Central memory CD8-positive, alpha-beta T cell (primary cell): Measurements from ENCODE around the gene SPINK5.
"Not testable (repeated sequence)": the region's sequence is repeated elsewhere in the genome, so short reads cannot be mapped to it uniquely, and the experiment has no call there.

Experiments used
- ATAC-seq: fragments of 150-1000 bp; cut with Tn5 transposase; replicated peaks from 2 replicates; pipeline ENCODE4 v1.10.0; 2022; ENCODE audit warnings: mild to moderate bottlenecking, moderate FRiP score, moderate number of reproducible peaks; ENCODE audit not compliant: poor library complexity, severe bottlenecking; ENCODE audit errors: extremely low read depth
- DNase-seq, 2 donors: peaks; one replicate each; pipeline ENCODE4 v3.0.0; 2021; ENCODE audit warnings: low spot score in 2 of 2
- H3K27ac Mint-ChIP-seq: one replicate; pipeline ENCODE4 v1.8.0; 2022; ENCODE audit warnings: low read depth, mild to moderate bottlenecking, moderate library complexity, mixed read lengths
- H3K27me3 Mint-ChIP-seq: one replicate; pipeline ENCODE4 v1.8.0; 2022; ENCODE audit warnings: mixed read lengths
- H3K36me3 Mint-ChIP-seq: one replicate; pipeline ENCODE4 v1.8.0; 2022; ENCODE audit warnings: mild to moderate bottlenecking, moderate library complexity, mixed read lengths; ENCODE audit not compliant: insufficient read depth
- H3K4me1 Mint-ChIP-seq: one replicate; pipeline ENCODE4 v1.8.0; 2022; ENCODE audit warnings: mixed read lengths
- H3K4me3 Mint-ChIP-seq: one replicate; pipeline ENCODE4 v1.8.0; 2022; ENCODE audit warnings: mild to moderate bottlenecking, moderate library complexity, mixed read lengths
- H3K9me3 Mint-ChIP-seq: one replicate; pipeline ENCODE4 v1.8.0; 2022; ENCODE audit warnings: mixed read lengths

SPINK5 gene, protein sequence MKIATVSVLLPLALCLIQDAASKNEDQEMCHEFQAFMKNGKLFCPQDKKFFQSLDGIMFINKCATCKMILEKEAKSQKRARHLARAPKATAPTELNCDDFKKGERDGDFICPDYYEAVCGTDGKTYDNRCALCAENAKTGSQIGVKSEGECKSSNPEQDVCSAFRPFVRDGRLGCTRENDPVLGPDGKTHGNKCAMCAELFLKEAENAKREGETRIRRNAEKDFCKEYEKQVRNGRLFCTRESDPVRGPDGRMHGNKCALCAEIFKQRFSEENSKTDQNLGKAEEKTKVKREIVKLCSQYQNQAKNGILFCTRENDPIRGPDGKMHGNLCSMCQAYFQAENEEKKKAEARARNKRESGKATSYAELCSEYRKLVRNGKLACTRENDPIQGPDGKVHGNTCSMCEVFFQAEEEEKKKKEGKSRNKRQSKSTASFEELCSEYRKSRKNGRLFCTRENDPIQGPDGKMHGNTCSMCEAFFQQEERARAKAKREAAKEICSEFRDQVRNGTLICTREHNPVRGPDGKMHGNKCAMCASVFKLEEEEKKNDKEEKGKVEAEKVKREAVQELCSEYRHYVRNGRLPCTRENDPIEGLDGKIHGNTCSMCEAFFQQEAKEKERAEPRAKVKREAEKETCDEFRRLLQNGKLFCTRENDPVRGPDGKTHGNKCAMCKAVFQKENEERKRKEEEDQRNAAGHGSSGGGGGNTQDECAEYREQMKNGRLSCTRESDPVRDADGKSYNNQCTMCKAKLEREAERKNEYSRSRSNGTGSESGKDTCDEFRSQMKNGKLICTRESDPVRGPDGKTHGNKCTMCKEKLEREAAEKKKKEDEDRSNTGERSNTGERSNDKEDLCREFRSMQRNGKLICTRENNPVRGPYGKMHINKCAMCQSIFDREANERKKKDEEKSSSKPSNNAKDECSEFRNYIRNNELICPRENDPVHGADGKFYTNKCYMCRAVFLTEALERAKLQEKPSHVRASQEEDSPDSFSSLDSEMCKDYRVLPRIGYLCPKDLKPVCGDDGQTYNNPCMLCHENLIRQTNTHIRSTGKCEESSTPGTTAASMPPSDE

DNA sequence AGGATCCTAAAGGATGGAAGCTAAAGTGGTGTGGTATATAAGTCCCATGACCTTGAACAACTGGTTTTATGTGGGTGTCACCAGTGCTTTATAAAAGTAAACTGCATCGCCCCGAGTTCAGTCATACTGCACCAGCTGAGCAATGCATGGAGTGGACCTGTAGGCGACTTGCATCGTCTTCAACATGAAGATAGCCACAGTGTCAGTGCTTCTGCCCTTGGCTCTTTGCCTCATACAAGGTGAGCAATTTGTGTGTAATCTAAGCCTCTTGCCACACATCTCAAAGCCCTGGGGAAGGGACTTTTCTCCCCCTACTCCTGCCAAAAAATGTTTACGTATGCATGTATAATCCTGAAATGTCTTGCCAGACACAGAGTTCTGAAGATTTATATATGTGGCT lies at the start of gene SPINK5:
Gene SPINK5, plus strand, starts transcription at position 120 of the 400 bp plus-strand sequence. Its CDS starts 65 bp downstream, at position 185.
- Mint-ChIP-seq H3K27ac (no peak within 1 kb of the TSS), H3K36me3 (peaks cover 3% of the 10 kb centered on the region), H3K27me3 (no peaks in the 10 kb centered on the region), H3K9me3 (no peaks in the 10 kb centered on the region), H3K4me1 (no peaks in the 10 kb centered on the region), H3K4me3 (no peak within 1 kb of the TSS)
- ATAC-seq (no peak), DNase-seq (no peak)

DNA sequence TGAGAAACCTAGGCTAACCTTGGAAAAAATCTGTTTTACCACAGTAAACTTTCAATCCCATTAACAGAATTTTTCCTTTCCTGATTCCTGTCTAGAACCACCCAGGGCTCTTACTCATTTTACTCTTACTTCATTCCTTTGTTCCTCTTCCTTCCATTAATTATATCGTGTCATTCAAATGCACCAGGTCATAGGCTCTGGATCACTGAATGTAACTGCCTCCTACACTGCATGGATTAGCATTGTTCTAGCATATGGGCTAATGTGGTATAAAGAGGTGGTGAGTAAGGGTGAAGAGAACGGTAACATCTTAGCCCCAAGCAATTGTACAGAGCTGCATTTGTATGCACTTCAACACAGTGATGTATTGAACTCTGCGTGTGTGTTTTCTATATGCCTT lies 49.5 kb upstream of the SPINK5 start:
- Mint-ChIP-seq H3K36me3 (no peaks in the 10 kb centered on the region), H3K27ac (no peak overlapping the region), H3K9me3 (no peaks in the 10 kb centered on the region), H3K4me3 (no peak overlapping the region), H3K27me3 (no peaks in the 10 kb centered on the region), H3K4me1 (no peaks in the 10 kb centered on the region)
- no peak for DNase-seq
- ATAC-seq = no peak

DNA sequence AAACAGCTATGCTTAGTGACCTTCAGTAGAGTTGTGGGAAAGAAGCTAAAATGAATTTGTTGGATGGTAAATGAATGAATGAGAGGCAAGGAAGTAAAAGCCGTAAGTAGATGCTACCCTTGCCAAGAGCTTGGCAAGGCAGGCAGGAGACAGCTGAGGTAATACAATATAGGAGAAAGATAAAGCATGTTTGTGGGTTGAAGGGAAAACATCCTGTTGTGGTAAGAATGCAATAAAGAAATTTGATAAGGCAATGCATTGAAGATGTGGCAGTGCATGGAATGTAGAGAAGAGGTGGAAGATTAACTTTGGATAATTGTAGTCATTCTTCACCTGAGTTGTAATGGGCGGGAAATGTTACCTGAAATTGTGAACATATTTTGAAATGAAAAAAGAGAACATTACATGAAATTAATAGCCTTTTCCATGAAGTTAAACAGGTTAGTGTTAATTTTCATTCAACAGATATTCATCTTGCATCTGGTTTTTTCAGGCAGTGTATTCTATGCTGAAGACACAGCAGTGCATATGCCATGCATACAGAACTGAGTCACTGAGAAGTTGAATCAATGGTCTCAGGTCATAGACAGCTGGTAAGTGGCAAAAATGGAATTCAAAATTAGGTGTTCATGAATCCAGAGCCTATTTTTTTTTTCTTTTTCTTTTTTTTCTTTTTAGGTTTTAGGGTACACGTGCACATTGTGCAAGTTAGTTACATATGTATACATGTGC lies 43.4 kb upstream of the SPINK5 start:
- no peak overlapping the region for H3K4me3 Mint-ChIP-seq
- no peaks in the 10 kb centered on the region for H3K27me3 Mint-ChIP-seq
- DNase-seq = no peak
- H3K27ac Mint-ChIP-seq = no peak overlapping the region
- H3K4me1 Mint-ChIP-seq = no peaks in the 10 kb centered on the region
- no peaks in the 10 kb centered on the region for H3K36me3 Mint-ChIP-seq
- no peak for ATAC-seq
- peaks cover 10% of the 10 kb centered on the region for H3K9me3 Mint-ChIP-seq

DNA sequence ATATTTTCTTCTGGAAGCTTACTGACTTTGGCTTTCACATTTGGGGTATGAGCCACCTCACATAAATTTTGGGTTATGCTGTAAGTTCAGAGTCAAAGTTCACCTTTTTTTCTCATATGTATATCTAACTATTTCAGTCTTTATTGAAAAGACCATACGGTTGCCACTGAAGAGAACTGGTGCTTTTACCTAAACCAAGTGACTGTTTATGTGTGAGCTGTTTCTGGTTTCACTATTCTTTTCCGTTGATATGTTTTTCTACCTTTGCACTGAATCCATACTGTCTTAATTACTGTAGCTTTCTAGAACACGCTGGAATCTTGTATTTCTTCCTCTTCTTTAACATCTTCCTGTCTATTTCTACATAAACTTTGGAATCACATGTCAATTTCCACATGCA lies 36.3 kb upstream of the SPINK5 start:
- no peak for DNase-seq

DNA sequence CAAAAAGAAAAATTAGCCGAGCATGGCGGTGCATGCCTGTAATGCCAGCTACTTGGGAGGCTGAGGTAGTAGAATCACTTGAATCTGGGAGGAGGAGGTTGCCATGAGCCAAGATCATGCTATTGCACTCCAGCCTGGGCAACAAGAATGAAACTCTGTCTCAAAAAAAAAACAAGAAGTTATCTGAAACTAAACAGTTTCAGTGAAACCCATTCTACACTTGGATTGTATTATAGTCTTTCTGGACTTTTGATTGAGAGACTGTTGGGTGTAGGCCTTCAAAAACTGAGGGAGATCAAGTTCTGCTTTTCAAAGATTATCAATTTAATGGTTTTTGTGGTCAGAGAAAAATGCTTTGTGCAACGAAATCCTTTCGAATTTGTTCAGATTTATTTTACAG lies 34.6 kb upstream of the SPINK5 start:
- Mint-ChIP-seq H3K4me3 (no peak overlapping the region), H3K27ac (no peak overlapping the region), H3K9me3 (no peaks in the 10 kb centered on the region), H3K36me3 (no peaks in the 10 kb centered on the region), H3K4me1 (no peaks in the 10 kb centered on the region), H3K27me3 (no peaks in the 10 kb centered on the region)
- no peak for ATAC-seq
- DNase-seq = no peak

More for the DNA sequence above, 36.3 kb upstream of the SPINK5 start:
- Mint-ChIP-seq H3K9me3 (no peaks in the 10 kb centered on the region), H3K4me1 (no peaks in the 10 kb centered on the region), H3K4me3 (no peak overlapping the region), H3K27ac (no peak overlapping the region), H3K36me3 (no peaks in the 10 kb centered on the region), H3K27me3 (no peaks in the 10 kb centered on the region)
- ATAC-seq = no peak

DNA sequence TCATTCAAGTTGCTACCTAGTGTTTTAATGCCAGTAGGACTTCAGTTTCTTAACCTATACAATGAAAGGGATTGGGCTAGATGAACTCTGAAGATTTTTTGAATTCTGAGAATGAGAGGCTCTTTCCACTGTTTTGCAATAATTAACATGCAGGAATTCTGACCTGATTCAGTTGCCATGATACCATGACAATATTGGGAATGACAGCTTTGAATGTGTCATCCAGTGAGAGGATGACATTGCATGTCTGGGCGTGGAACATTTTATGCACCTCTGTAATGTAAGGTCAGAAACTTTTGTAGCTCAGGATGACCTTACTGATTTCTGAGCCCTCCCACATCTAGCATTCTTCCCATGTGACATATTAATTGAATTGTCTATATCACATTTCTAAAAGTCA lies 30.6 kb upstream of the SPINK5 start:
- no peaks in the 10 kb centered on the region for H3K27me3 Mint-ChIP-seq
- no peak for ATAC-seq
- no peak overlapping the region for H3K4me3 Mint-ChIP-seq
- no peaks in the 10 kb centered on the region for H3K9me3 Mint-ChIP-seq
- H3K36me3 Mint-ChIP-seq = no peaks in the 10 kb centered on the region
- no peak overlapping the region for H3K27ac Mint-ChIP-seq
- no peak for DNase-seq
- no peaks in the 10 kb centered on the region for H3K4me1 Mint-ChIP-seq

DNA sequence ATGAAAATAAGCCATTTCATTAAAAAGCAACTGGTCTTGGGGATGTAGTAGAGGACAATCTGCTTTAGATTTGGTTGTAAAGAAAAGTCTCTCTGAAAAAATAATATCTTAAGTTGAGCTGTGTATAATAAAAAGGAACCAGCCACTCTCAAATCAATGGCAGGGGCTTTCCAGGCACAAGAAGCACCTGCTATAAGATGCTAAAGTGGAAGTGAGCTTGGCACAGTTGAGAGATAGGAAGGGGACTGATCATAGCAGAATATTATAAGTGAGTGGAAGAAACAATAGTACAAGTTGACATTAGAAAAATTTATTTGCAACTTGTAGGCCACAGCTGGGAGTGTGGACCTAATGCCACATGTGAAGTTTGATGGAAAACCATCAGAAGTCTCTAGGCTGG lies 28.1 kb upstream of the SPINK5 start:
- H3K27me3 Mint-ChIP-seq = no peaks in the 10 kb centered on the region
- H3K4me3 Mint-ChIP-seq = no peak overlapping the region
- H3K27ac Mint-ChIP-seq = no peak overlapping the region
- no peaks in the 10 kb centered on the region for H3K9me3 Mint-ChIP-seq
- no peaks in the 10 kb centered on the region for H3K4me1 Mint-ChIP-seq
- no peaks in the 10 kb centered on the region for H3K36me3 Mint-ChIP-seq
- DNase-seq = no peak
- no peak for ATAC-seq

DNA sequence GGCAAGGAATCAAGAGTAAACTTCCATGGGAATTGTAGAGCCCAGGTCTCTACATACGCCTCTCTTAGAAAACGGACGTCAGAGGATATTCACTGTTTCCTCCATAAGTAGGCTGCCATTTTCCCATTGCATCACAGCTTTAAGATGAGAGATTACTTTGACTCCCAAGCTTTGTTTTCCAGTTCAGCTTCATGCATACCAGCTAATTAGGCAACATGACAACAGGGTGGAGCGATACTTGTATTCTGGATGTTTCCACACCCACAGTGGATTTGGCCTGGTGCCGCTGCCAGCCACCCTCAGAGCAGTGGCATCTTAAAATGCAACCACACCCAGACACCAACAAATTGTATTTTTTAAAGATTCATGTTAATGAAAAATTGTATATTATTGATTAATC lies 20.9 kb upstream of the SPINK5 start:
- Mint-ChIP-seq H3K9me3 (peaks cover 6% of the 10 kb centered on the region), H3K4me3 (no peak overlapping the region), H3K27ac (no peak overlapping the region), H3K4me1 (no peaks in the 10 kb centered on the region), H3K27me3 (no peaks in the 10 kb centered on the region), H3K36me3 (no peaks in the 10 kb centered on the region)
- ATAC-seq (no peak), DNase-seq (no peak)

DNA sequence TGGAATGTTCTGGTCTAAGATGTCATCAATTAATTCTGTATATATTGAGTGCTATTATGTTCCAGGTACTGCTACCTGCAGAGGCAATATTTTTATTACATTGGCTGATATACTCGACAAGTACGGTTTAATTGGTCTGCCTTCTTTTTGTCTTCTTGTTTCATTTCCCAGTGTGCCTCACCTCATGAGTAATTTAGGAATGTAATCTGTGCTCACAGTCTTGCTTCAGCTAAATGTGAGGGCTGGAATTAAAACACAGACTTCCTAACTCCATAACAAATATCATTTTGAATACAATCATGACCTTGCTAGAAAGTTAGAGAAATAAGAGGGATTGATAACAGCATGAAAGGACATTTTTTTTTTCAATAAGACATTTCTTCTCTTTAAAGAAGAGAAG lies 20.1 kb upstream of the SPINK5 start:
- no peak overlapping the region for H3K27ac Mint-ChIP-seq
- ATAC-seq (no peak), DNase-seq (no peak)
- no peaks in the 10 kb centered on the region for H3K27me3 Mint-ChIP-seq
- H3K4me1 Mint-ChIP-seq = no peaks in the 10 kb centered on the region
- H3K36me3 Mint-ChIP-seq = no peaks in the 10 kb centered on the region
- H3K4me3 Mint-ChIP-seq = no peak overlapping the region
- H3K9me3 Mint-ChIP-seq = peaks cover 6% of the 10 kb centered on the region

DNA sequence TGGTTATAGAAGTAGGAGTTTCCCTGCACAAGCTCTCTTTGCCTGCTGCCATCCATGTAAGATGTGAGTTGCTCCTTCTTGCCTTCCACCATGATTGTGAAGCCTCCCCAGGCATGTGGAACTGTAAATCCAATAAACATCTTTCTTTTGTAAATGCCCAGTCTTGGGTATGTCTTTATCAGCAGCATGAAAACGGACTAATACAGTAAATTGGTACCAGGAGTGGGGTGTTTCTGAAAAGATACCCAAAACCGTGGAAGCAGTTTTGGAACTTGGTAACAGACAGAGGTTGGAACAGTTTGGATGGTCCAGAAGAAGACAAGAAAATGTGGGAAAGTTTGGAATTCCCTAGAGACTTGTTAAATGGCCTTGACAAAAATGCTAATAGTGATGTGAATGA lies 8.6 kb upstream of the SPINK5 start:
- not testable (repeated sequence) for H3K36me3 Mint-ChIP-seq, H3K4me1 Mint-ChIP-seq, DNase-seq, H3K27me3 Mint-ChIP-seq, ATAC-seq, H3K9me3 Mint-ChIP-seq, H3K27ac Mint-ChIP-seq, H3K4me3 Mint-ChIP-seq

DNA sequence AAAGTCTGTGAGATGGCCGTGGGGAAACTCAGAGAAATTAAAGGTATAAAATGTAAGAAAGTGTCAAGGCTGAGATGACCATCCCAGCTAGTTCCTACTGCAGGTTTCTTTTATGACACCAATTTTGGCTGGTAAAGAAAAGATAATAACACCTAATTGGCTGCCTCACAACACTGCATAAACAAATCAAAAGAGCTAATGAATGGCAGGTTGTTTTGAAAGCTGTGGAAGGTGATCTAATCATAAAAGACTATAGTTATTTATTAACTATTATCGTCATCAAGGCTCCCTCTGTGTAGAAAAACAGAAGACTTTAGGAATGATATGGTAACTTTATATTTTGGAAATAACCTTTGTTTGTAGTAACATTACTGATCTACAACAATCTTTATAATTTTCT lies 3.5 kb upstream of the SPINK5 start:
- Mint-ChIP-seq H3K27ac (no peak overlapping the region), H3K36me3 (no peaks in the 10 kb centered on the region), H3K4me1 (no peaks in the 10 kb centered on the region), H3K4me3 (no peak overlapping the region), H3K9me3 (no peaks in the 10 kb centered on the region), H3K27me3 (no peaks in the 10 kb centered on the region)
- no peak for ATAC-seq
- no peak for DNase-seq

DNA sequence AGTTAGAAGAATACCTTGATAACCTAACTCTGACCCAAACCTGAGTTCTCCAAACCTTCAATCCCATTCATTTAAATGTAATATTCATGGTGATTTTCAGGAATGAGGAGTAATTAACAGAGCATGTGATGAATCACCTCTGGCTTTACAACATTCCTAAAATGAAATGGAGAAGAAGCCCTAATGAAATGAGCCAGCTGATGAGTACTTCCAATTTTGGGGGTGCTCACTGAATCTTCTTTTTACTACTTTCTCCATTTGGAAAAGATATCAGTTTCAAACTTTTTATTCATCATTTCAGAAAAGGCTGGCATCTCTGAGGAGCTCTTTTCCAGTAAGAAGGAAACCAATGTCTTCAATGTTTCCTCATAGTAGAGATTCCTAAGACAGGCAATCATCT lies 2.9 kb upstream of the SPINK5 start:
- H3K4me3 Mint-ChIP-seq = no peak overlapping the region
- H3K9me3 Mint-ChIP-seq = no peaks in the 10 kb centered on the region
- no peak overlapping the region for H3K27ac Mint-ChIP-seq
- H3K4me1 Mint-ChIP-seq = no peaks in the 10 kb centered on the region
- ATAC-seq (no peak), DNase-seq (no peak)
- H3K27me3 Mint-ChIP-seq = no peaks in the 10 kb centered on the region
- no peaks in the 10 kb centered on the region for H3K36me3 Mint-ChIP-seq
